ENCODE results near the gene TPP1. TPM values are rescaled to one million over a fixed set of nuclear protein-coding genes. Genes with fewer than 3 reads are reported as not detected.
A peak's percentile ranks its signal among the peaks of the same experiment; 100 is the strongest.

The TPP1 gene
- 10 to 100 TPM; 48.6 to 92.4 TPM for total RNA-seq

DNA sequence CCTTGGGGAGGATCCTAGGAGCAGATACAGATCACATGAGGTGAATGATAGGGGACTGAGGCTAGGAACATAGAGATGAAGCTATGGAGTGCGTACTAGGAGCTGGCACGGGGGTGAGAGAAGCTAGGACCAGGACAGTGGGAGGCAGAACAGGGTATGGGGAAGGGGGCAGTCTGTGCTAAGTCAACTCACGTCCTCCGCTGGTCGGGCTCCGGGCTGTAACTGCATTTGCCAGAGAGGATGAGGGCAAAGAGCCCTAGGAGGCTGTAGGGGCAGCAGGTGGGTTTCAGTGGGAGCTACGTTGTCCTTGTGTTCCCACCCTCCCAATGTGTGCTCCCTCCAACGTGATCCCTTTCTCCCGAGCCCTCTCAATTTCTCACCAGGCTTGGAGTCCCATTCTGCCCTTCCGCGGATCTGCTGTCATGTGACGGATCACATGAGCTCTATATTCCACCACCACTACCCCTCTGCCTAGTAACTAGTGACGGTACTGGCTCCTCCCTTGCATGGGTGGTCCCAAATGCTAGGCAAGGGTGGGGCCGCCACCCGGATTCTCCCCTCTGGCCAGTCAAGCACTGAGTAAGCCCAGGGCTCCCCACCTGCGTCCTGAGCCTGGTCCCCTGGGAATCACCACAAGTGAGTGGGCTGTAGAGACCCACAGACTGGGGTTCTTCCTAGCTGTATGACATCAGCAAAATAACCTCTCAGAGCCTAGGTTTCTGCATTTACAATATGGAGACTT, at the start of gene TPP1:
TSS of gene TPP1 (minus strand) at position 419 of the 742 bp plus-strand sequence. CDS start at position 397, 22 bp downstream.
- DNase-seq (ENCODE audit: low spot score) (peak; percentile 93), ATAC-seq (peak; percentile 96 to 98)
- H3K27me3 Mint-ChIP-seq: no peaks in the 10 kb centered on the region
- no peak within 1 kb of the TSS for H3K27ac Mint-ChIP-seq
- no peak within 1 kb of the TSS for H3K4me3 Mint-ChIP-seq
- H3K36me3 Mint-ChIP-seq: peaks cover 10% of the 10 kb centered on the region
- H3K9me3 Mint-ChIP-seq: no peaks in the 10 kb centered on the region
- peaks cover 14 to 15% of the 10 kb centered on the region in 2 donors for H3K4me1 Mint-ChIP-seq (ENCODE audit: low read depth in 2 of 2)

DNA sequence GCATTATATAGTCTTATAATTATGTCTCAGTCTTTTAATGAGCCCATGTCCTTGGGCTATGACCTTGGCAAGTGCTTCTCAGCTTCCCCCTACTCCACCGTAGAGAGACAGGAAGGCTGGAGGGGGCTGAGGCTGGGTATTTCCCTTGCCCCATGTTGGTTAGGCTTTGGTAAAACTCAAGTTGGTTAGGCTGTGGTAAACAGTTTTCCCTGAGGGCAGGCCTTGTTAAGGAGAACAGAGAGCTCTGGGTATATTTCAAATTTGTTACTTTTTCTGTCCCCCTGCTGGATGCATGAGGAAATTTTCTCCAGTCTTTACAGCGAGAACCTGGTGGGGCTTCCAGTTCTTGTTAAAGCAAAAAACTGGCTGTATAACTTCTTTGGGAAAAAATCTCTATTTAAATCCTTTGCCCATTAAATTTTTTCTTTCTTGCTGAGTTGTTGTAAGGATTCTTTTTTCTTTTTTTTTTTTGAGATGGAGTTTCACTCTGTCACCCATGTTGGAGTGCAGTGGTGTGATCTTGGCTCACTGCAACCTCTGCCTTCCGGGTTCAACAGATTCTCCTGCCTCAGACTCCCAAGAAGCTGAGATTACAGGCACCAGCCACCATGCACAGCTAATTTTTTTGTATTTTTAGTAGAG, 48.6 kb upstream of the TPP1 start:
- no peak overlapping the region for H3K4me3 Mint-ChIP-seq
- H3K4me1 Mint-ChIP-seq (ENCODE audit: low read depth in 2 of 2): peaks cover 27 to 29% of the 10 kb centered on the region in 2 donors
- peak overlapping the region; percentile 32 to 62 for H3K27ac Mint-ChIP-seq
- no peaks in the 10 kb centered on the region for H3K36me3 Mint-ChIP-seq
- DNase-seq (ENCODE audit: low spot score) (peak; percentile 72), ATAC-seq (peak; percentile 86 to 92)
- no peaks in the 10 kb centered on the region for H3K9me3 Mint-ChIP-seq
- peaks cover 0 to 6% of the 10 kb centered on the region in 2 donors for H3K27me3 Mint-ChIP-seq

DNA sequence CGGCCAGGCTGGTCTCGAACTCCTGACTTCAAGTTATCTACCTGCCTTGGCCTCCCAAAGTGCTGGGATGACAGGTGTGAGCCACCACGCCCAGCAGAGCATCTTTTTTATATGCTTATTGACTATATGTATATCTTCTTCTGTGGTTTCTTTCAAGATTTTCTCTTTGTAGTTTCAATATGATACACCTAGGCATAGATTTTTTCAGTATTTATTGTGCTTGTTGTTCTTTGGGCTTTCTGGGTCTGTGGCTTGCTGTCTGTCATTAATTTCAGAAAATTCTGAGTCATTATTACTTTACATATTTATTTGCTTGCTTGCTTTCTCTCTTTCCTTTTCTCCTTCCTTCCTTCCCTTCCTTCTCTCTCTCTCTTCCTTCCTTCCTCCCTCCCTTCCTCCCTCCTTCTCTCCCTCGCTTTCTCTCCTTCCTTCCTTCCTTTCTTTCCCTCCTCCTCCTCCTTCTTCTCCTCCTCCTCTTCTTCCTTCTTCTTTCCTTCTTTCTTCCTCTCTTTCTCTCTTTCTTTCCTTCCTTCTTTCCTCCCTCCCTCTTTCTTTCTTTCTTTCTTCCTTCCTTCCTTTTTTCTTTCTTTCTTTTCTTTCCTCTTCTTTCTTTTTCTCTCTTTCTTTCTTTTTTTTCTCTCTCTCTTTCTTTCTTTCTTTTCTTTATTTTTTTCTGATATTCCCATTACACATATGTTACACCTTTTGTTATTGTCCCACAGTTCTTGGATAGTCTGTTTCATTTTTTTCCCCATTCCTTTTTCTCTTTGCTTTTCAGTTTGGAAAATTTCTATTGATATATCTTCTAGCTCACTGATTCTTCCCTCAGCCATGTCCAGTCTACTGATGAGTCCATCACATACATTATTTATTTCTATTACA, 47.3 kb upstream of the TPP1 start:
- Mint-ChIP-seq H3K4me1 (ENCODE audit: low read depth in 2 of 2) (peaks cover 22% of the 10 kb centered on the region in 2 donors), H3K36me3 (no peaks in the 10 kb centered on the region), H3K27me3 (peaks cover 0 to 6% of the 10 kb centered on the region in 2 donors), H3K27ac (peak overlapping the region; percentile 32 to 62), H3K4me3 (no peak overlapping the region), H3K9me3 (no peaks in the 10 kb centered on the region)
- peak in 1 of 2 donors; percentile 44 for ATAC-seq
- no peak for DNase-seq (ENCODE audit: low spot score)

DNA sequence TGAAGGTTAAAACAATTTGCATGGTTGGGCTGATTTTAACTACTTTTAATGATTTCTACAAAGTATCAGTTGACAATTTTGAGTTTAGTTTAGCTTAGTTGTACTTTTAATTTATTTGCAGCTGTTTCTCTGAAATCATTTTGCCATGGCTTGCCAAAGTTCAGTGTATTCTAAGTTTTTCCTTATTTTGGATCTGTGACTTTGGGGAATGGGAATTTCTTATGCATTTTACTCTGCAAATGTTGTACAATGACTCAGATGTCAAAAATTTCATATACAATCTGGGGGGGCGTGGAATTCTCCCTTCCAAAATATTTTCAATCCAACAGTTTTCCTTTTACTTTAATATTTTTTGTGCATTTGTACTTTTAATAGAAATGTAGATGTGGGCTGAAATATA, 45.3 kb upstream of the TPP1 start:
- ATAC-seq (no peak), DNase-seq (ENCODE audit: low spot score) (no peak)
- Mint-ChIP-seq H3K9me3 (no peaks in the 10 kb centered on the region), H3K27me3 (no peaks in the 10 kb centered on the region), H3K4me1 (ENCODE audit: low read depth in 2 of 2) (peaks cover 14 to 22% of the 10 kb centered on the region in 2 donors), H3K36me3 (no peaks in the 10 kb centered on the region), H3K4me3 (no peak overlapping the region), H3K27ac (no peak overlapping the region)

DNA sequence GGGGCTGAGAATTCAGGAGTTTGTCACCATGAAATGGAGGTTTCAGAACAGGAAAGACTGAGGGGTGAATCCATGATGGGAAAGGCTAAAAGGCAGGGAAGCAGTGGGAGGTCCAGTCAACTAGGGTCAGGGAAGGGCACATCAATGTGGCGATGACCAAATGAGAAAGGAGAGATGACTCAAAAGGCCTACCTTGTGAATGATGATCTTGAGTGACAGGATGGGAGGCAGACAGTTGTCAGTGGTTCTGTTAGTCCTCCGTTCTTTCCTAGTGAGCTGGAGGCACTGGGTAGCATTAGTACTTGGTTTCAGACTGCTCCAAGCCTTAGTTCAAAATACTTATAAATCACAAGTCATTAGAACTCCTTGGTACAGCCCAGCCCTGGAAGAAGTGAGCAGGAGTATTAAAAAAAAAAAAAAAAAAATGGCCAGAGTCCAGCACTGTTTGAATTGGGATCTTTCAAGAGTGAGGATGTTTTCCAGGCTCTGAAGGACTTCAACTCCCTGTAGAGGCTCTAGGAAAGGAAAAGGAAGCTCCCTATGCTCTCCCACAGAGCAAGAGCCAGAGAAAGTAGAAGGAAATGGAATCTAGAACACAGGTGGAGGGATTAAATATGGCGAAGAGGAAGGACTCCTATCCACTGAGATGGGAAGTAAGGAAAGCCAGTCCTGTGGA, 44.7 kb upstream of the TPP1 start:
- DNase-seq (ENCODE audit: low spot score) (no peak), ATAC-seq (no peak)
- no peaks in the 10 kb centered on the region for H3K36me3 Mint-ChIP-seq
- no peak overlapping the region for H3K4me3 Mint-ChIP-seq
- H3K4me1 Mint-ChIP-seq (ENCODE audit: low read depth in 2 of 2): peaks cover 14 to 22% of the 10 kb centered on the region in 2 donors
- H3K9me3 Mint-ChIP-seq: no peaks in the 10 kb centered on the region
- peak overlapping the region in 1 of 2 donors; percentile 2 for H3K27ac Mint-ChIP-seq
- no peaks in the 10 kb centered on the region for H3K27me3 Mint-ChIP-seq

DNA sequence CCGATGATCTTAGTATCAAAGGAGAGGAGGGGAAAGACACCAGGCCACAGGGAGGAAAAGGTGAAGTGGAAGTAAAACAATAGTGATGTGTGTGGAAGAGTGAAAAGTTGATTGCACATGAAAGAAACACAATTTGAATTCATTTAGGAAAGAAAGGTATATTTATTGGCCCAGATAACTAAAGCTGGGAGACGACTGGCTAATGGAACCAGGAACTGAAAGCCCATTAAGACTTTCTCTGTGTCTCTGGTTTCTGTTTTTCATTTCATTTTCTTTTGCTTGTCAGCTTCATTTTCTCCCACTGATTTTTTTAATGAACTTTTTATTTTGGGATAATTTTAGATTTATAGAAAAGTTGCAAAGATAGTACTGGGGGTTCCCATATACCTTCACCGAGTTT, 41.5 kb upstream of the TPP1 start:
- no peak for DNase-seq (ENCODE audit: low spot score)
- H3K36me3 Mint-ChIP-seq: no peaks in the 10 kb centered on the region
- H3K9me3 Mint-ChIP-seq: no peaks in the 10 kb centered on the region

DNA sequence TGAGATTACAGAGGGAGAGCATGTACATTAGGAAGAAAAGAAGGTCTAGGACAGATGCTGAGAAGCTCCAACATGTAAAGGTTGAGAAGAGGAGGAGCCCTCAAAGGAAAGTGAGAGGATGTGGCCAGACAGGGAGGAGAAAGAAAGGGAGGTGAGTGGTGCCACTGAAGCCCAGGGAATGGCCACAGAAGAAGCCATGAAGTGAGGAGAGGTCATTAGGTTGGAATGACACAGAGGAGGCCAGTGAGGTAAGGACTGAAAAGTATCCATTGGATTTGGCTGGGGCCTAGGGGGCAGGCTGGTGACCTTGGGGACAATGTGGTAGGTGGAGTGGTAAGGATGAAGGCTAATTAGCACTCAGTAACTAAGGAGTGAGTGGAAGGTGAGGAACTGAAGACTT, 39.4 kb upstream of the TPP1 start:
- Mint-ChIP-seq H3K4me1 (ENCODE audit: low read depth in 2 of 2) (peaks cover 9 to 10% of the 10 kb centered on the region in 2 donors), H3K4me3 (no peak overlapping the region), H3K27me3 (peaks cover 12 to 14% of the 10 kb centered on the region in 2 donors), H3K27ac (no peak overlapping the region), H3K9me3 (no peaks in the 10 kb centered on the region), H3K36me3 (no peaks in the 10 kb centered on the region)
- DNase-seq (ENCODE audit: low spot score) (no peak), ATAC-seq (no peak)

More for the DNA sequence above, 41.5 kb upstream of the TPP1 start:
- ATAC-seq: no peak
- H3K4me1 Mint-ChIP-seq (ENCODE audit: low read depth in 2 of 2): peaks cover 10 to 12% of the 10 kb centered on the region in 2 donors
- no peak overlapping the region for H3K27ac Mint-ChIP-seq
- peaks cover 12 to 14% of the 10 kb centered on the region in 2 donors for H3K27me3 Mint-ChIP-seq
- no peak overlapping the region for H3K4me3 Mint-ChIP-seq

DNA sequence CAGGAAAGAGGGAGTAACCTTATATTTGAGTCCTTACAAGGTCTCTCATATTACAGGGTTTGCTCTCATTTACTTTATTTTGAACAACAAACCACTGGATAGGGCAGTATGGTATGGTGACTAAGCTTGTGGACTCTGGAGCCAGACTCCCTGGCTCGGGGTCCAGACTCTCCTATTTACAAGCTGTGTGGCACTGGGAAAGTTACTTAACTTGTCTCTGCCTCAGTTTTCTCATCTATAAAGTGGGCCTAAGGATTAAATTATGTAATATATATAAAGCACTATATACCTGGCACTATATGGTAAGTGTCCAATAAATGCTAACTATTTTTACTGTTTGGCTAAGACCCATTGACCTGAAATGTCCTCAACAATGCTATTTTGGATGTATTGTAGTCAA, 38.1 kb upstream of the TPP1 start:
- Mint-ChIP-seq H3K27me3 (peaks cover 12 to 14% of the 10 kb centered on the region in 2 donors), H3K4me1 (ENCODE audit: low read depth in 2 of 2) (peaks cover 6 to 10% of the 10 kb centered on the region in 2 donors), H3K9me3 (no peaks in the 10 kb centered on the region), H3K36me3 (no peaks in the 10 kb centered on the region), H3K4me3 (peak overlapping the region; percentile 77), H3K27ac (no peak overlapping the region)
- no peak for ATAC-seq
- DNase-seq (ENCODE audit: low spot score): no peak

DNA sequence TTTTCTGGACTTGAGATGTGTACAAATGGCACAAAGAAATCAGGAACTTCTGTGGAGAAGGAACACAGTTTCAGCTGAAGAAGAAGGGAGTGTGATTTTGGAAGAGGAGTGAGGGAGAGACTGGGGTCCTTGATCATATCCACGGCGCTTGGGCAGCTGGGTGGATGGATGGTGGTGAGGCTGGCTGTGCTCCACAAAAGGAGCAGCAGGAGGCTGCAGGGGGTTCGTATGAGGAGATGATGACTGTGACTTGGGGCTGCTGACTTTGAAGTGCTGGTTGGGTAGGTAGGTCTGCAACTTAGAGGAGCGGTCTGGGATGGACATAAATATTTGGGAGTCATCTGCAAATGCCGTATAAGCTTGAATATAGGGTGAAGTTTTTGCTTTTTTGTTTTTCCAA, 37.7 kb upstream of the TPP1 start:
- DNase-seq (ENCODE audit: low spot score): no peak
- H3K4me3 Mint-ChIP-seq: peak overlapping the region; percentile 77
- H3K27me3 Mint-ChIP-seq: peaks cover 12 to 14% of the 10 kb centered on the region in 2 donors
- H3K27ac Mint-ChIP-seq: no peak overlapping the region
- H3K4me1 Mint-ChIP-seq (ENCODE audit: low read depth in 2 of 2): peaks cover 6 to 10% of the 10 kb centered on the region in 2 donors
- ATAC-seq: no peak
- no peaks in the 10 kb centered on the region for H3K36me3 Mint-ChIP-seq
- no peaks in the 10 kb centered on the region for H3K9me3 Mint-ChIP-seq

DNA sequence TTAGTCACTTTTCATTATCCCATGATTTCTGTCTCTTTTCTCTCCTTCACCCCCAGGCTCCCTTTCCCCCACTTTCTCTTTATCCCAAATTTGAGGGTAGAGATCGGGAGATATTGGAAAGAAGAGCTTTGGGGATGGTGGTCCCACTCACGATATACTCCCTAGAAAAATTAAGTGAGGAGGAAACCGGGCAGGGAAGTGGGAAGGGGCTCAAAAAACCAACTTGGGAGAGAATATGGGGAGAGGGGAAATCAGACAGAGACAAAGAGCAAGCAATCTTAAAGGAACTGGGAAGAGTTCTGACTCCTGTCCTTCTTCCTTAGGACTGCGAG, 37.3 kb upstream of the TPP1 start:
- H3K4me1 Mint-ChIP-seq (ENCODE audit: low read depth in 2 of 2): peaks cover 6 to 10% of the 10 kb centered on the region in 2 donors
- H3K4me3 Mint-ChIP-seq: peak overlapping the region; percentile 77
- H3K27me3 Mint-ChIP-seq: peaks cover 12 to 14% of the 10 kb centered on the region in 2 donors
- DNase-seq (ENCODE audit: low spot score): no peak
- no peak overlapping the region for H3K27ac Mint-ChIP-seq
- no peak for ATAC-seq
- no peaks in the 10 kb centered on the region for H3K9me3 Mint-ChIP-seq
- H3K36me3 Mint-ChIP-seq: no peaks in the 10 kb centered on the region

DNA sequence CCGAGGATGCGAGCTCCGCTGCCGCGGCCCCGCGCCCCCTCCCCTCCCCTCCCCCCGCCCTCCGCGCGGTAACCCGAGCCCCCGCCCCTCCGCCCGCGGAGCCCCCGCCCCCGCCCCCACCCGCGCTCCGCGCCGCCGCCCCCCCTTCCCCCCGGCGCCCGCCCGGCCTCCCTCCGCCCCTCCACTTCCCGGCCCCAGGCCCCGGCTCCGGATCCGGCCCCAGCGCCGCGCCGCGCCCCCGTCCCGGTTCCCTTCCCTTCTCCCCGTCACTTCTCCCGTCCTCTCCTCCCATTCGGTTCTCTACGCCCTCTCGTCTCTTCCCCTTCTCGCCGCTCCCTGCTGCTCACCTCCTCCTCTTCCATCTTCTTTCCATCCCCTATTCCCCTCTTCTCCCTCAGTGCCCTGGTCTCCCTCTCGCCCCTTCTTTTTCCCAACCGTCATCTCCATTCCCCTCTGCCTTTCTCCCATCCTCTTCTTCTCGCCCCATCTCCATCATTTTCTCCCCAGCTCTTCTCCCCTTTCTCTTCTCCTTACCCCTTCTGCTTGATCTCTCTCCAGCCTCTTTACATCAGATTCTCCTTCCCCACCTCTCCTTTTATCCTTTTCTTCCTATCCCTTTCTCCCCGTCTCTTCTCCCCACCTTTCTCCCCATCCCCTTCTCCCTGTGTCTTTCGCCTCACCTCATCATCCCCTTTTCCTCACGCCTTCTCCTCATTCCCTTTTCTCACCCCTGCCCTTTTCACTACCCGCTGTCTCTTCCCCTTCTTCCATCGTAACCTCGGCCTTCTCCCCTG, 36.8 kb upstream of the TPP1 start, which contains the start of gene DCHS1:
TSS of gene DCHS1 (minus strand) at position 20 of the 794 bp plus-strand sequence. CDS start 14,196 bp downstream, outside the sequence.
- Mint-ChIP-seq H3K27me3 (peaks cover 12 to 14% of the 10 kb centered on the region in 2 donors), H3K4me3 (peak within 1 kb of the TSS; percentile 77), H3K9me3 (no peaks in the 10 kb centered on the region), H3K4me1 (ENCODE audit: low read depth in 2 of 2) (peaks cover 6 to 10% of the 10 kb centered on the region in 2 donors), H3K36me3 (no peaks in the 10 kb centered on the region), H3K27ac (no peak within 1 kb of the TSS)
- DNase-seq (ENCODE audit: low spot score) (no peak), ATAC-seq (peak; percentile 6 to 52)

DNA sequence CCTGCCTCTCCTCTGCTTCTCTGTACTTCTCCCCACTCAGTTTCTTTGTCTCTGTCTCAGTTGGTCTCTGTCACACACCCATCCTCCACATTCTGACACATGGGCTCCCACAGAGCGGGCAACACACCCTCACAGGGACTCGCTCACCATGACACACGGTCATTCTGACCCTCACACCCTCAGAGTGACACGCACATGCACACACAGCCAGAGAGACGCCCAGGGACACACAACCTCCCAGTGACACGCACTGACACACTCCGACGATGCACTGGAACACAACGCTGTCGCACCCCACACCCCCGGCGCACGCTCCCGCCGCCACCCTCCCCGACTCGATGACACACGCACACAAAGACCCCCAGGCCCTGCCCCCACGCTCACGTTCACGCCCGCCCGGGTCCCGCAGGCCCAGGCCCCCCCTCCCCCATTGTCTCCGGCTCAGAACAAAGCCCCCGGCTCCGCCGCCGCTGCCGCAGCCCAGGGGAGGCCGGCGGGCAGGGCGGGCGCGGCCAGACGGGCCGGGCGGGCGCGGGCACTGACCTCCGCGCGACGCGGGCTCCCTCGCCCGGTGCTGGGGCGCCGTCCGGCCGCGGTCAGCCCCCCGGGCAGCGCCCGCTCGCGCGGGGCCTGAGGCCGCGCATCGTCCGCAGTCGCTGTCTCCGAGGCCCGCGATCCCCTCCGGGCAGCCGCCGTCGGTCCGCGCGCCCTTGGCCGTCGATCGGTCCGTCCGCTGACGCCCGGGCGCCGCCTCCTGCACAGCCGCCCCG, 36.0 kb upstream of the TPP1 start:
- Mint-ChIP-seq H3K4me1 (ENCODE audit: low read depth in 2 of 2) (peaks cover 6 to 10% of the 10 kb centered on the region in 2 donors), H3K27me3 (peaks cover 12 to 14% of the 10 kb centered on the region in 2 donors), H3K27ac (no peak overlapping the region), H3K9me3 (no peaks in the 10 kb centered on the region), H3K4me3 (no peak overlapping the region), H3K36me3 (no peaks in the 10 kb centered on the region)
- DNase-seq (ENCODE audit: low spot score): no peak
- peak; percentile 58 to 61 for ATAC-seq
